Psoas muscle (tissue), 8 donors: Measurements from ENCODE around the gene URM1. TPM values are rescaled to one million over a fixed set of nuclear protein-coding genes. Genes with fewer than 3 reads are reported as not detected.
"Not testable (repeated sequence)": the region's sequence is repeated elsewhere in the genome, so short reads cannot be mapped to it uniquely, and the experiment has no call there.

Experiments
- ATAC-seq, 4 donors: fragments of 200-7000 bp; cut with Tn5 transposase; one replicate each; pipeline ENCODE4 v1.9.1; 2020; ENCODE audit warnings: moderate library complexity in 3 of 4, mild to moderate bottlenecking in 2 of 4
- DNase-seq, 2 donors: peaks; one replicate each; pipeline ENCODE4 v3.0.0-alpha.2; 2020
- H3K27ac ChIP-seq: fragments of 200-600 bp; one replicate; pipeline ENCODE4 v1.8.0; 2022
- H3K27me3 ChIP-seq, 3 donors: fragments of 200-600 bp in 1 of 3; one replicate each; pipeline versions ENCODE4 v1.6.1 to v1.8.0; 2013 to 2022; ENCODE audit warnings: low read length in 2 of 3, mild to moderate bottlenecking in 2 of 3, moderate library complexity in 1 of 3; ENCODE audit not compliant: insufficient read depth in 3 of 3
- H3K36me3 ChIP-seq, 2 donors: fragments of 200-600 bp in 1 of 2; one replicate each; pipeline versions ENCODE4 v1.6.1 to v1.8.0; 2013 to 2022; ENCODE audit warnings: low read depth in 1 of 2, mild to moderate bottlenecking in 1 of 2, moderate library complexity in 1 of 2; ENCODE audit not compliant: insufficient read depth in 1 of 2
- H3K4me1 ChIP-seq: fragments of 200-600 bp; one replicate; pipeline ENCODE4 v1.8.0; 2022
- H3K4me3 ChIP-seq: fragments of 200-600 bp; one replicate; pipeline ENCODE4 v1.8.0; 2022; ENCODE audit warnings: mild to moderate bottlenecking
- H3K9me3 ChIP-seq: fragments of 200-600 bp; one replicate; pipeline ENCODE4 v1.8.0; 2022
- CTCF ChIP-seq: fragments of 200-600 bp; IDR thresholded peaks from one replicate; pipeline ENCODE4 v1.8.0; 2022; ENCODE audit warnings: antibody characterized with exemption
- WGBS, 3 donors: extraction: QIAGEN DNeasy Blood & Tissue Kit; methylation state at CpG; one replicate each; pipeline versions ENCODE4 v1.1.6 to v1.1.7; 2013; 5-methylcytosine and 5-hydroxymethylcytosine counted together
- intact Hi-C, 2 donors: fragments of 100-400 bp; cut with DNase I; formaldehyde crosslinking; loops; one replicate each; pipeline versions ENCODE4 v1.11.0 to v1.14.2; 2022
- polyA plus RNA-seq, 3 donors: library from polyadenylated mRNA; stranded (reverse); fragments of 200-250 nt; gene quantifications; one replicate each; pipeline ENCODE4 v1.2.3, GENCODE V29; 2013
- total RNA-seq, 4 donors: library from RNA; stranded (reverse); fragmentation: NEBNext Ultra II Directional in 2 of 4; extraction: Animal tissue kit (Norgen Biotek cat#: 25700) in 2 of 4; gene quantifications; one replicate each; pipeline versions ENCODE4 v1.2.1 to v1.2.4, GENCODE V29; 2021 to 2023
- donor health status: healthy with polysubstance abuse.
- donor health status: DM: no; HTN: no; CAD: no; lungs with moderate emphysema.
- donor health status: Bipolar disorder and iron deficiency.
- donor health status: healthy.
- donor health status: DM: yes; HTN: yes; CAD: no.
- donor health status: DM: no; HTN: no; CAD: no.
- donor health status: DM: no; HTN: no; CAD: no.
- donor health status: DM: yes; HTN: yes; CAD: no.

URM1 gene
- total and polyA plus RNA-seq, 7 donors, result 34.5 to 111 (median 57.9) TPM

GRCh38 chr9:128420060-128420650 lies 49.0 kb downstream of the URM1 start:
- peak; percentile 82 for TF ChIP-seq CTCF
- peak overlapping the region; percentile 81 for H3K4me3 ChIP-seq
- peak; percentile 85 to 94 (median 88) for ATAC-seq
- intact Hi-C loops, result no loop called here
- no peaks in the 10 kb centered on the region for H3K9me3 ChIP-seq
- H3K27ac ChIP-seq, result peak overlapping the region; percentile 25
- DNase-seq, result peak; percentile 77 to 84
- no peaks in the 10 kb centered on the region for H3K36me3 ChIP-seq
- peaks cover 0 to 18% (median 6%) of the 10 kb centered on the region in 3 donors for H3K27me3 ChIP-seq
- 0 to 1% (median 0%) methylated on average over 23 to 59 of the region's 59 CpGs for WGBS, 3 donors
- H3K4me1 ChIP-seq, result peaks cover 12% of the 10 kb centered on the region

GRCh38 chr9:128420651-128421481 lies 49.7 kb downstream of the URM1 start, which contains the start of gene CERCAM:
Gene CERCAM (plus strand): TSS chr9:128420857. CDS start chr9:128420878, 21 bp downstream.
- 2 to 6% (median 4%) methylated on average over 28 to 59 of the region's 59 CpGs for whole genome bisulfite sequencing, 3 donors
- H3K27ac ChIP-seq, result peak within 1 kb of the TSS; percentile 25
- H3K4me1 ChIP-seq, result peaks cover 12% of the 10 kb centered on the region
- ATAC-seq (peak; percentile 80 to 88 (median 84)), DNase-seq (peak; percentile 69 to 70)
- TF ChIP-seq CTCF, result no peak
- H3K9me3 ChIP-seq, result no peaks in the 10 kb centered on the region
- peak within 1 kb of the TSS; percentile 81 for H3K4me3 ChIP-seq
- peaks cover 0 to 15% (median 2%) of the 10 kb centered on the region in 3 donors for H3K27me3 ChIP-seq
- intact Hi-C loops, result no loop called here
- no peaks in the 10 kb centered on the region for H3K36me3 ChIP-seq

- Histone ChIP-seq H3K27ac (no peak overlapping the region), H3K36me3 (no peaks in the 10 kb centered on the region), H3K9me3 (no peaks in the 10 kb centered on the region), H3K4me1 (peaks cover 12% of the 10 kb centered on the region), H3K27me3 (peaks cover 0 to 8% (median 0%) of the 10 kb centered on the region in 3 donors), H3K4me3 (peak overlapping the region; percentile 81)
- ATAC-seq (peak in 1 of 4 donors; percentile 18), DNase-seq (peak; percentile 43 to 64)
- 42 to 54% (median 49%) methylated on average over 11 of the region's 11 CpGs for WGBS, 3 donors
- intact Hi-C loops, result no loop called here
- TF ChIP-seq CTCF, result no peak
These were observed 50.4 kb downstream of the URM1 start for GRCh38 chr9:128421482-128421996.

- H3K36me3 ChIP-seq, H3K27ac ChIP-seq, H3K4me3 ChIP-seq, DNase-seq, H3K9me3 ChIP-seq, intact Hi-C loops, H3K27me3 ChIP-seq, ATAC-seq: not testable (repeated sequence)
- 90 to 92% (median 92%) methylated on average over 13 of the region's 13 CpGs for WGBS, 3 donors
- peaks cover 12% of the 10 kb centered on the region for H3K4me1 ChIP-seq
These were observed 51.0 kb downstream of the URM1 start for GRCh38 chr9:128422022-128422782.
